IMR-90 (cell line): ENCODE results near the gene CD9. TPM values are rescaled to one million over a fixed set of nuclear protein-coding genes. Genes with fewer than 3 reads are reported as not detected.

ENCODE experiments used
- ATAC-seq: fragments of 200-7000 bp; cut with Tn5 transposase; 2 replicates; pipeline ENCODE4 v1.9.1; 2020; ENCODE audit warnings: low read depth, mild to moderate bottlenecking, moderate library complexity
- BruUV-seq: library from RNA; stranded (reverse); fragments of 400-500 nt; replicated peaks from 2 replicates; lab custom pipeline; 2021; lab: Mats Ljungman, UMichigan
- CTCF ChIA-PET: fragments of 300-600 bp; formaldehyde crosslinking; extraction: SDS; loops from one replicate; lab custom pipeline; 2021; ENCODE audit warnings: antibody characterized with exemption; lab: Yijun Ruan, JAX
- POLR2A ChIA-PET: fragments of 300-600 bp; sonication (Branson Sonifier 250); formaldehyde crosslinking; loops from one replicate; lab custom pipeline; 2022; ENCODE audit warnings: antibody characterized with exemption; ENCODE audit not compliant: unreplicated experiment; lab: Charles Lee
- DNase-seq: peaks from one replicate; pipeline ENCODE4 v3.0.0; 2013
- H2AFZ ChIP-seq: replicated peaks from 2 replicates; pipeline ENCODE3; 2013; ENCODE audit warnings: low read length, mild to moderate bottlenecking; ENCODE audit not compliant: poor library complexity
- H2AK5ac ChIP-seq: 2 replicates; pipeline ENCODE4 v1.6.1; 2013; ENCODE audit warnings: low read depth, low read length, inconsistent platforms
- H2AK9ac ChIP-seq: replicated peaks from 2 replicates; pipeline ENCODE3; 2013; ENCODE audit warnings: mild to moderate bottlenecking, low read depth, low read length, moderate library complexity; ENCODE audit not compliant: poor library complexity
- H2BK120ac ChIP-seq: 2 replicates; pipeline ENCODE4 v1.6.1; 2013; ENCODE audit warnings: low read depth, low read length, inconsistent platforms
- H2BK15ac ChIP-seq: 3 replicates; pipeline ENCODE4 v1.6.1; 2013; ENCODE audit warnings: low read depth, low read length, inconsistent platforms
- H2BK20ac ChIP-seq: 2 replicates; pipeline ENCODE4 v1.6.1; 2013; ENCODE audit warnings: low read depth, mild to moderate bottlenecking, inconsistent platforms, low read length, moderate library complexity
- H2BK5ac ChIP-seq: 2 replicates; pipeline ENCODE4 v1.6.1; 2013; ENCODE audit warnings: mild to moderate bottlenecking, low read depth, low read length, inconsistent platforms; ENCODE audit not compliant: poor library complexity, severe bottlenecking
- H3K14ac ChIP-seq: replicated peaks from 2 replicates; pipeline ENCODE4 v1.6.1; 2013; ENCODE audit warnings: low read depth, low read length, inconsistent platforms
- H3K18ac ChIP-seq: 2 replicates; pipeline ENCODE4 v1.6.1; 2013; ENCODE audit warnings: low read depth, low read length, control low read depth
- H3K23ac ChIP-seq: 2 replicates; pipeline ENCODE4 v1.6.1; 2013; ENCODE audit warnings: low read depth, low read length, inconsistent platforms
- H3K27ac ChIP-seq: 2 replicates; pipeline ENCODE4 v1.5.1; 2013; ENCODE audit warnings: mild to moderate bottlenecking, control low read depth, low read length; ENCODE audit not compliant: insufficient read depth
- H3K27me3 ChIP-seq: 2 replicates; pipeline ENCODE4 v1.6.1; 2013; ENCODE audit warnings: low read length; ENCODE audit not compliant: control insufficient read depth, insufficient read depth
- H3K36me3 ChIP-seq: 2 replicates; pipeline ENCODE4 v1.6.1; 2013; ENCODE audit warnings: low read length, mixed read lengths; ENCODE audit not compliant: control insufficient read depth, insufficient read depth
- H3K4ac ChIP-seq: 2 replicates; pipeline ENCODE4 v1.6.1; 2013; ENCODE audit warnings: low read depth, low read length, inconsistent platforms
- H3K4me1 ChIP-seq: 2 replicates; pipeline ENCODE4 v1.6.1; 2013; ENCODE audit warnings: low read length, mixed read lengths; ENCODE audit not compliant: control insufficient read depth, insufficient read depth
- H3K4me2 ChIP-seq: 2 replicates; pipeline ENCODE4 v1.6.1; 2013; ENCODE audit warnings: low read depth, mild to moderate bottlenecking, control low read depth, low read length, moderate library complexity
- H3K4me3 ChIP-seq: 2 replicates; pipeline ENCODE4 v1.5.1; 2013; ENCODE audit warnings: low read depth, mild to moderate bottlenecking, control low read depth, low read length, moderate library complexity; ENCODE audit not compliant: insufficient read depth
- H3K56ac ChIP-seq: 2 replicates; pipeline ENCODE4 v1.6.1; 2013; ENCODE audit warnings: low read length, inconsistent platforms; ENCODE audit not compliant: insufficient read depth; ENCODE audit errors: extremely low read depth
- H3K79me1 ChIP-seq, 2 experiments: 2 replicates each; pipeline ENCODE4 v1.6.1; 2013; ENCODE audit warnings: low read length in 2 of 2, inconsistent platforms in 1 of 2, low read depth in 1 of 2
- H3K9ac ChIP-seq: 2 replicates; pipeline ENCODE4 v1.6.1; 2013; ENCODE audit warnings: low read depth, low read length, control low read depth
- H3K9me1 ChIP-seq: 2 replicates; pipeline ENCODE4 v1.6.1; 2013; ENCODE audit warnings: low read length, inconsistent platforms; ENCODE audit not compliant: insufficient read depth
- H3K9me3 ChIP-seq: 2 replicates; pipeline ENCODE4 v1.6.1; 2013; ENCODE audit warnings: low read length; ENCODE audit not compliant: control insufficient read depth, insufficient read depth
- H4K20me1 ChIP-seq: 2 replicates; pipeline ENCODE4 v1.6.1; 2013; ENCODE audit warnings: low read length, inconsistent platforms; ENCODE audit not compliant: insufficient read depth
- H4K5ac ChIP-seq: 2 replicates; pipeline ENCODE4 v1.6.1; 2013; ENCODE audit warnings: mild to moderate bottlenecking, low read depth, low read length, control low read depth
- H4K8ac ChIP-seq, 2 experiments: 2 replicates each; pipeline ENCODE4 v1.6.1; 2013; ENCODE audit warnings: low read depth in 2 of 2, low read length in 2 of 2, control low read depth in 1 of 2, inconsistent platforms in 1 of 2
- H4K91ac ChIP-seq: 2 replicates; pipeline ENCODE4 v1.6.1; 2013; ENCODE audit warnings: low read depth, low read length, inconsistent platforms; ENCODE audit not compliant: insufficient read depth
- CEBPB ChIP-seq: IDR thresholded peaks from 2 replicates; pipeline ENCODE4 v1.6.1; 2012; ENCODE audit warnings: low read depth, low read length, improper control_type of control experiment
- WGBS, 2 experiments: methylation state at CpG; one replicate each; pipeline versions ENCODE4 v1.1.5 to v1.1.7; 2013; ENCODE audit warnings: missing lambda C conversion rate in 2 of 2; ENCODE audit not compliant: insufficient read length in 1 of 2; ENCODE audit errors: extremely low coverage in 2 of 2; 5-methylcytosine and 5-hydroxymethylcytosine counted together
- dilution Hi-C: fragments of 300-500 bp; cut with HindIII; formaldehyde crosslinking; loops from one replicate; pipeline ENCODE4 v1.14.3; 2018; ENCODE audit warnings: low sequenced_read_pairs; ENCODE audit not compliant: unreplicated experiment
- in situ Hi-C: fragments of 300-500 bp; cut with MboI; formaldehyde crosslinking; loops from 3 replicates; pipeline ENCODE4 v1.14.3; 2019; ENCODE audit warnings: low sequenced_read_pairs, inconsistent platforms, mixed read lengths
- intact Hi-C: fragments of 100-400 bp; cut with micrococcal nuclease; formaldehyde crosslinking; loops from 2 replicates; pipeline ENCODE4 v1.10.0; 2022
- polyA plus RNA-seq, 3 experiments: library from polyadenylated mRNA; depleted of rRNA; stranded (reverse); fragments of >200 nt; gene quantifications; 2 replicates each; pipeline ENCODE4 v1.2.3, GENCODE V29; 2012; ENCODE audit warnings: low replicate concordance in 1 of 3
- total RNA-seq: library from RNA; depleted of rRNA; stranded (reverse); fragments of >200 nt; gene quantifications from 2 replicates; pipeline ENCODE4 v1.2.3, GENCODE V29; 2012
- TF ChIP-seq, protein P1 (sequence below): fragments of 150-350 bp; IDR thresholded peaks from 2 replicates; pipeline ENCODE4 v1.6.1; 2017; ENCODE audit warnings: mild to moderate bottlenecking, antibody characterized with exemption, low read length, low read depth

The CD9 gene
- total and polyA plus RNA-seq, 2 of the 4 experiments (the other 2 are of a cell fraction), result 48.8 to 70.9 TPM

DNA sequence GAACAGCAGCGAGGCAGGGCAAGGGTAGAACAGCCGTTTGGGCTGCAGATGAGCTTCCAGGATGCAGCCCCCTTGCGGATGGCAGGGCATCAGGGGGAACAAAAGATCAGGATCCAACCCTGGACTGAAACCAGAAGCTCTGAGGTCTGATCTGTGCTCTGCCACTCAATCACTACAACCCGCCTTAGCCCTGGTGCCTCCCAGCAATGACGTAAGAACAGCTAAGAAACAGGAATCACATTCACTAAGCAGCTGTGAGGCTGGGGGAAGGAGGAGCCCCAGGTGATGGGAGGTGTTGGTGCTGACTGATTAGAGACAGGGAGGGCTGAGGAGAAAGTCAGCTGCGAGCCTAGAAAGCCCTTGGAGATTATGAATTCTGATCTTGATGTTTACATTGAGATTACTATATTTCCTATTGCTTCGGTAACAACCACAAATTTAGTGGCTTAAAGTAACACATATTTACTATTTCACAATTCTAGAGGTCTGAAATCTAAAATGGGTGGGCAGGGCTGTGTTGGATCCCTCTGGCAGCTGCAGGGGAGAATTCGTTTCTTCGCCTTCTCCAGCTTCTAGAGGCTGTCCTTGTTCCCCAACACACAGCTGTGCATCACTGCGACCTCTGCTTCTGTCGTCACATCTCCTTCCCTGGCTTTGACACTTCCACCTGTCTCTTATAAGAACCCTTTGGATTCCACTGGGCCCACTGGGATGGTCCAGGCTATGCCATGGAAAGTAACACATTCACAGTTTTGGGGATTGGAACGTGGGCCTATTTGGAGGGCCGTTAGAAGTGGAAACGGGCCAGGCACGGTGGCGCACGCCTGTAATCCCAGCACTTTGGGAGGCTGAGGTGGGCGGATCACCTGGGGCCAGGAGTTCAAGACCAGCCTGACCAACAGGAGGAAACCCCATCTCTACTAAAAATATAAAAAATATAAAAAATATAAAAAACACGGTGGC, 6.1 kb upstream of the CD9 start:
- Histone ChIP-seq H3K9me3 (no peaks in the 10 kb centered on the region), H3K56ac (no peak overlapping the region), H4K91ac (peak overlapping the region; percentile 28; the same call in 1 of the 2 replicates), H4K20me1 (no peaks in the 10 kb centered on the region), H4K5ac (no peak overlapping the region), H3K27ac (0 out of 2 replicates have a peak overlapping the region, but pooled peaks have one; percentile 4), H3K27me3 (peaks cover 1% of the 10 kb centered on the region; the same call in 1 of the 2 replicates), H3K4ac (peak overlapping the region; percentile 53), H3K4me3 (no peak overlapping the region), H2BK5ac (no peak overlapping the region), H3K9ac (no peak overlapping the region), H3K36me3 (no peaks in the 10 kb centered on the region), H3K4me2 (no peak overlapping the region), H3K23ac (no peak overlapping the region), H4K8ac (peak overlapping the region in 1 of 2 experiments; percentile 13; a peak in 1 of 4 replicates), H3K79me1 (no peaks in the 10 kb centered on the region), H3K14ac (peak overlapping the region; percentile 46; the same call in 1 of the 2 replicates), H2AK9ac (peak overlapping the region; percentile 62), H3K9me1 (0 out of 2 replicates have a peak, but pooled peaks cover 3% of the 10 kb centered on the region), H2BK120ac (peak overlapping the region; percentile 49; the same call in 1 of the 2 replicates), H2AK5ac (peak overlapping the region; percentile 93), H3K18ac (no peak overlapping the region), H2BK15ac (peak overlapping the region; percentile 15; the same call in 1 of the 3 replicates), H2AFZ (peak overlapping the region; percentile 79), H3K4me1 (peaks cover 11% of the 10 kb centered on the region), H2BK20ac (no peak overlapping the region)
- ATAC-seq, result peak; percentile 50
- peak; percentile 58 for DNase-seq
- in situ Hi-C loops, result loop anchor here (25.0 kb wide), 1 partner anchor 268 kb away; the partner anchor contains the start of genes TAPBPL and VAMP1
- WGBS, 2 experiments, result 77% methylated on average over 4 of the region's 19 CpGs; no CpG with 5 or more reads in 1 of the 2 experiments
- no TSS peak for BruUV-seq
- ChIA-PET POLR2A (no interaction called here), CTCF (interaction anchor here (0.7 to 1.1 kb wide), 3 partner anchors 79 to 206 kb away, joined by 3 read pairs; no protein-coding TSS in a partner anchor)
- TF ChIP-seq CEBPB, result peak; percentile 15
- TF ChIP-seq, protein P1, sequence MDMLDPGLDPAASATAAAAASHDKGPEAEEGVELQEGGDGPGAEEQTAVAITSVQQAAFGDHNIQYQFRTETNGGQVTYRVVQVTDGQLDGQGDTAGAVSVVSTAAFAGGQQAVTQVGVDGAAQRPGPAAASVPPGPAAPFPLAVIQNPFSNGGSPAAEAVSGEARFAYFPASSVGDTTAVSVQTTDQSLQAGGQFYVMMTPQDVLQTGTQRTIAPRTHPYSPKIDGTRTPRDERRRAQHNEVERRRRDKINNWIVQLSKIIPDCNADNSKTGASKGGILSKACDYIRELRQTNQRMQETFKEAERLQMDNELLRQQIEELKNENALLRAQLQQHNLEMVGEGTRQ, result no peak
- intact Hi-C loops, result no loop called here
- dilution Hi-C loops, result no loop called here
